ENCODE data around the gene SPHKAP. TPM values are rescaled to one million over a fixed set of nuclear protein-coding genes. Genes with fewer than 3 reads are reported as not detected.
A peak's percentile ranks its signal among the peaks of the same experiment; 100 is the strongest.
"Not testable (repeated sequence)": the region's sequence is repeated elsewhere in the genome, so short reads cannot be mapped to it uniquely, and the experiment has no call there.

SPHKAP gene
- total RNA-seq, 1 experiment from 2014 or later: not detected

DNA sequence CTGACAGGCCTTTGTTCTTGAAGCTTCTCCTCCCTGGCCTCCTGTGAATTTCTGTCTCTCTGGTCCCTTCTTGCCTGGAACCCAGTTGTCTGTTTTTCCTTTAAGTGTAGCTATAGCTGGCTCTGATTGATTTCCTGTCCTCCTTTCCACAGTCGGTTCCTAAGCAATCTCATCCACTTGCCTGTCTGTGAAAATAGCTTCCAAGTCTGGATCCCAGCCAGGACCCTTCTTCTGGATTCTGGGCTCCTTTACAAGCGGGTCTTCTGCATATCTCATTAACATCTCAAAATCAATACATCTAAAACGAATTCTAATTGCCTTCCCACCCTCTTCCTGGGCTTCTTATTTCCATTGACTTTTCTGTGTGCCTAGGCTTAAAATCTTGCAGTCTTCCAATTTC, 185.1 kb downstream of the SPHKAP start:
- Histone ChIP-seq H3K36me3 (no peaks in the 10 kb centered on the region), H3K4me3 (no peak overlapping the region), H3K27me3 (no peaks in the 10 kb centered on the region), H3K9me3 (no peaks in the 10 kb centered on the region)
- DNase-seq: no peak

DNA sequence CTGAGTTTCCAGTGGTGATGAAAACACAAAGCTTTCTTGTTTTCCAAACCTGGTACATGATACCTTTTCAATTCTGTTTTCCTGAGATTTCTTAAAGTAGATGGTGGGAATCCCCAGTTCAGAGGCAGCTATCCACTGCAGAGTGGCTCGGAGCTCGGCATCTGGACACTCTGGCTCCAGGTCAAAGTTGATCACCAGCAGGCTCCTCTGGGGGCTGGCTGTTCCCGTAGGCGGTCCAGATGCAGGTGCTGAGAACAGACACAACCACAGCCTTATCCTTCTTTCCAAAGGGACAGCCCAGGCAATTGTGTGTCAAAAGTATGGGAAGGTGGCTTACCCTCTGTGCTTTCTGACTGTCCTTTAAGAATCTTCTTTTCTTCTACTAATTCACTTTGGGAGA, 190.6 kb downstream of the SPHKAP start:
- H3K9me3 ChIP-seq: no peaks in the 10 kb centered on the region
- no peak for DNase-seq
- no peaks in the 10 kb centered on the region for H3K36me3 ChIP-seq
- H3K4me3 ChIP-seq: no peak overlapping the region
- no peaks in the 10 kb centered on the region for H3K27me3 ChIP-seq

GRCh38 chr2:227973241-227973640, 208.2 kb downstream of the SPHKAP start:
- Histone ChIP-seq H3K9me3 (no peaks in the 10 kb centered on the region), H3K4me3 (no peak overlapping the region), H3K36me3 (no peaks in the 10 kb centered on the region), H3K27me3 (no peaks in the 10 kb centered on the region)
- DNase-seq: no peak

DNA sequence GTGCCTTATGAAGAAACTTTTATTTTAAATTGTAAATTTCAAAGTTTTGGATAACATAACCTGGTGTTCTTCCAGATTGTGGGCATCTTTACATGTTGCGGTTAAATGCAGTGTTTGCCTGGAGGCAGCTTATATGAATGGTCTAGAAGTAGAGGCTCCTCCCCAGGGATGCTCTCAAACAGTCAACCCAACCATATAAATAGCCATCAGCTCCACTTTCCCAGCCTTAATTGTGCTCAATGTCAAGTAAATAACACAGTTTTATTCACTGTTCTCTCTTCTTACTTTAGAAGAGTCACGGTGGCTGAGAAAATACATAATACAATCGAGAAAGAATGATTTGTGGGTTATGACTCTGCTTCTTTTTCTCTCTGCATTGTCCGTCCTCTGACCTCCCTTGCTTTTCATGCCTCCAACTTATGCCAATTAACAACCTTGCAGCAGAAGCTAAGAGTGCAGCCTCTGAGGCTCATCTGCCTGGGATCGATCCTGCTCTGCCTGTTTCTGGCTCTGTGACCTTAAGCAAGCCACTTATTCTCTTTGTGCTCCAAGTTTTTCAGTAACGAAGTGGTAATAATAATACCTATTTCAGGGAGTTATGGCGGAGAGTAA, 209.8 kb downstream of the SPHKAP start:
- no peak for DNase-seq
- Histone ChIP-seq H3K4me3 (no peak overlapping the region), H3K27me3 (no peaks in the 10 kb centered on the region), H3K9me3 (no peaks in the 10 kb centered on the region), H3K36me3 (no peaks in the 10 kb centered on the region)

DNA sequence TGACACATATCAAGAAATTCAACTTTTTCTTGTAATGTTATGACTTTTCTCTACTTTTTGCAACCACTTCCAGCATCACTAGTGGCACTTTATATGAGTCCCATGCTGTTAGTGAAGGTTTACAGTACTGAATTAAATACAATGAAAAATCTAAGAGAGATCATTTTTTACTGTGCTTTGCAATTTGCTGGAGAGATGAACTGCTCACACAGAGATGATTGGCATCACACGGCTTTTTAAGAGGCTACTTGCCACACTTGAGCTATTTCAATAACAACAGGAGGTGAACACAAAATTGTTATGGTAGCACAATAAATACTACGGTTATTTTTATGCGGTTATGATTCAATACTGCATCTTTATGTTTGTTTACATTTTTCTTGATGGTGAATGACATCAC, 221.2 kb downstream of the SPHKAP start:
- DNase-seq: no peak

DNA sequence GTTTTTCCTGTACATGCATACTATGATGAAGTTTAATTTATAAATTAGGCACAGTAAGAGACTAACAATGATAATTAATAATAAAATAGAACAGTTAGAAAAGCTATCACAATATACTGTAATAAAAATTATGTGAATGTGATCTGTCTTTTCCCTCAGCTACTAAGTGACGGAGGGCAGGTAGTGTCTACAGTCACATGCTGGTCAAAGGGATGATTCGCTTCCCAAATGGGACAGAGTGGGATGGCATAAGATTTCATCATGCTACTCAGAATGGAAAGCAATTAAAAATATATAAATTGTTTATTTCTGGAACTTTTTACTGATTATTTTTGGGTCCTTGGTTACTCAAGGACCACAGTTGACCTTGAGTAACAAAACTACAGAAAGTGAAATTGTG, 238.5 kb downstream of the SPHKAP start:
- Histone ChIP-seq H3K36me3 (no peaks in the 10 kb centered on the region), H3K9me3 (no peaks in the 10 kb centered on the region), H3K27me3 (no peaks in the 10 kb centered on the region), H3K4me3 (no peak overlapping the region)
- no peak for DNase-seq

More for the DNA sequence above, 221.2 kb downstream of the SPHKAP start:
- Histone ChIP-seq H3K27me3 (no peaks in the 10 kb centered on the region), H3K36me3 (no peaks in the 10 kb centered on the region), H3K9me3 (no peaks in the 10 kb centered on the region), H3K4me3 (no peak overlapping the region)

GRCh38 chr2:227942021-227942420, 239.5 kb downstream of the SPHKAP start:
- no peaks in the 10 kb centered on the region for H3K9me3 ChIP-seq
- H3K4me3 ChIP-seq: no peak overlapping the region
- no peaks in the 10 kb centered on the region for H3K36me3 ChIP-seq
- H3K27me3 ChIP-seq: no peaks in the 10 kb centered on the region
- no peak for DNase-seq

- H3K4me3 ChIP-seq: no peak overlapping the region
- no peaks in the 10 kb centered on the region for H3K9me3 ChIP-seq
- H3K36me3 ChIP-seq: no peaks in the 10 kb centered on the region
- no peaks in the 10 kb centered on the region for H3K27me3 ChIP-seq
- DNase-seq: peak; percentile 19
Measured at GRCh38 chr2:227939271-227940027, 242.0 kb downstream of the SPHKAP start.

- H3K4me3 ChIP-seq, H3K36me3 ChIP-seq, H3K9me3 ChIP-seq, H3K27me3 ChIP-seq, DNase-seq: not testable (repeated sequence)
Measured at GRCh38 chr2:227936249-227936648, 245.2 kb downstream of the SPHKAP start.

DNA sequence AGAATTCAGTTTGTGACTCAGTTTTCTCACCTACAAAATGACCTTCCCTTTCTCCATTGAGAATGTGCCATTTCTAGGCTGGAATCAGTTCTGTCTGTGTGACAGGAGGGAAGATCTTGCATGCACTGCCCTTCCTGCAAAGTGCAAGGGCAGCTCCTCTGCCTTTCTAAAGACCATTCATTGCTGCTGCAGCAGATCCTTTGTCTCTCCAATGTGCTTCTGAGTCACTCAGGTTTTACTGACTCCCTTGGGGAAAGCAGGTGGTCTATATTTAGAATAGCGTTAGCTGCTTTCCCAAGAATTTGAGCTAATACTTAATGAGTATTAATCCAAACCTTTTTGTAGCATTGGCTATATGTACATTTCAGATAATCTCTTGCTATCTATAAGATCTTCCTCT, 247.6 kb downstream of the SPHKAP start:
- no peak for DNase-seq
- Histone ChIP-seq H3K4me3 (no peak overlapping the region), H3K9me3 (no peaks in the 10 kb centered on the region), H3K36me3 (no peaks in the 10 kb centered on the region), H3K27me3 (no peaks in the 10 kb centered on the region)

- Histone ChIP-seq H3K27me3 (no peaks in the 10 kb centered on the region), H3K36me3 (no peaks in the 10 kb centered on the region), H3K4me3 (no peak overlapping the region), H3K9me3 (peaks cover 2% of the 10 kb centered on the region)
- no peak for DNase-seq
Measured at GRCh38 chr2:227932403-227932802, 249.1 kb downstream of the SPHKAP start.

DNA sequence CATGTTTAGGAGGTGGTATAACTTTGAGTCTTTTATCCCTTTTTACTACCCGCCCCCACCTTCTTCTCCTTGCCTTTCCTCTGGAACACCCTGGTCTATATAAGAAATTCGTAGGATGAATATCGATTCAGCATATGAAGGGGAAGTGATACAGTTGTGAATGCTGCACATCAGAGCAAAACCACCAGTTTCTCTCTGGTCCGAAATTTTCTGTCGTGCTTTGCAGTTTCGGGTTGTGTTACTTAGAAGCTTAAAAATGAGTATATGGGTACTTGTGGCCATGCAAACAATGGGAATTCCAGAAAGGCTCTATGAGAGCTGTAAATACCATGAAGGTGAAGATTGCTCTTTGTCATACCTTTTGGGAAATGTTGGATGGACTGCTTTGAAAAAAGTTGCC, 249.5 kb downstream of the SPHKAP start:
- Histone ChIP-seq H3K4me3 (no peak overlapping the region), H3K27me3 (no peaks in the 10 kb centered on the region), H3K9me3 (peaks cover 6% of the 10 kb centered on the region), H3K36me3 (no peaks in the 10 kb centered on the region)
- DNase-seq: no peak
